8988T (cell line): Measurements from ENCODE around the gene ATP2A2.
"Not testable (repeated sequence)": the region's sequence is repeated elsewhere in the genome, so short reads cannot be mapped to it uniquely, and the experiment has no call there.

Experiments used
- DNase-seq: peaks from one replicate; pipeline ENCODE4 v3.0.0; 2011

ATP2A2 gene

DNA sequence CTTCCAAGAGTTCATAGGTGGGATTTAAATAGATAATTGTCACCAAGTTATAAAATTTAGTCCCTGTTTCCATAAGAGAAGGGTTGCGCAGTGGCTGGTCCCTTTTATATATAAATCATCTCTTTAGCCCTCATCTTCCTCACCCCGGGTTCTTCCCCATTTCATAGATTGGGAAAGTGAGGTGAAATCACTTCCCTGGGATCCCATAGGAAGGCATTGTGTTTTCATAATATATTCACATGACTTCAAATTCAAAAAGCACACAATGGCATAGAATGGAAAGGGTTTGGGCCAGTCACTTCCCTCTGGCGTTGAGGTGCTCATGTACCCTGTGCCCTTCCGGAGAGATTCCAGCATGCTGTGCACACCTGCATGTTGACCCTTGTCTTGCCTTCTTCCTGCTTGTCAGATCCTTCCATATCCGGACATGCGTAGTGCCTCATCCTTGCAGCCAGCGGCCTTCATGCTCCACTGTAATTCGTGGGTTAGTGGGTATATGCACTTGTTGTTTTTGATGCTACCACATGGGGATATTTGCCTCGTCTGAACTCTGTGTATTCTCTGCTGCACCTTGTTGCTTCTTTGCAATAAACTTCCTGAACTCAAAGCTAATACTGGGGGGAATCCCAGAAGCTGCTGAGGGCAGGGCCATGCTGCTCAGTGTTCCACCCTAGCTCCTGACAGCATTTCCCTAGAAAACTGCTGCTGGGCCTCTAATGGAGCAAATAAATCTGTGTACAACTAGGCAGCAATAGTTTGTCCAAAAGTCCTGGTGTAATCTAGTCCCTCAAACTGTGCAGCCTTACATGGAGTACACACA, 62.9 kb downstream of the ATP2A2 start:
- DNase-seq, result no peak

DNA sequence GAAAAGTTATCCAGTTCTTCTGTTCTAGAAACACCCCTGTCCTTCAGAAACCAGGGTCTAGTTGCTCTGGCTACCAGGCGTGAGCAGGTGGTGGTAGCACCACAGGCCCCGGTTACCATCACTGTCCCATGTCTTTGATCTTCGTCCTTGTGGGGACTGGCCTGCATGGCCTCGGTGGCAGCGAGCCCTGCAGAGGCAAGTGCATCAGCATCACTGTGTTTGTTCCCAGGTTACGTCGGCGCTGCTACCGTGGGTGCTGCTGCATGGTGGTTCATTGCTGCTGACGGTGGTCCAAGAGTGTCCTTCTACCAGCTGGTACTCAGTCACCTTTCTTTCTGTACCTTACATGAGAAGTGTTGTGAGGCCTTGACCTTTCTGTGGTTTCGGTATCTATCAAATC, 63.6 kb downstream of the ATP2A2 start:
- DNase-seq, result no peak

- DNase-seq, result no peak
Measured at GRCh38 chr12:110345176-110345661, 64.2 kb downstream of the ATP2A2 start.

GRCh38 chr12:110345963-110346362, 64.9 kb downstream of the ATP2A2 start:
- no peak for DNase-seq

DNA sequence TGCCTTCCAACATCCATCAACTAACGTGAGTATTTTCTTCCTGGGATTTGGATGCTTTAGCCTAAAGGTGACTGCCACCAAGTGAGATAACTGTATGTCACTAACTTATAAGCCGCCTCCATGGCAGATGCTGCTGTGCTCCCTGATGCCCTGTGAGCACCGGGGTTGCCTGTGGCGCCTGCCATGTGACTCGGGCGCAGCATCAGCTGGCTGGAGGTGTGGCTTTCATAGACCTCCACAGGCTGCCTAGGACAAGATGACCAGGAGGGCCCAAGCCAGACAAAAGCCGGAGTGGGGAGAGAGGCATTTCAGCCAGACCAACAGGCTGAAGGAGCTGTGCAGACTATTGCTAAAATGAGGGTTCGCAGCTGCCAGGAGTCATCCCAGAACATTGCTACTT, 66.7 kb downstream of the ATP2A2 start:
- no peak for DNase-seq

GRCh38 chr12:110348431-110349059, 67.5 kb downstream of the ATP2A2 start:
- DNase-seq, result no peak

GRCh38 chr12:110349096-110349495, 68.0 kb downstream of the ATP2A2 start:
- DNase-seq, result no peak

DNA sequence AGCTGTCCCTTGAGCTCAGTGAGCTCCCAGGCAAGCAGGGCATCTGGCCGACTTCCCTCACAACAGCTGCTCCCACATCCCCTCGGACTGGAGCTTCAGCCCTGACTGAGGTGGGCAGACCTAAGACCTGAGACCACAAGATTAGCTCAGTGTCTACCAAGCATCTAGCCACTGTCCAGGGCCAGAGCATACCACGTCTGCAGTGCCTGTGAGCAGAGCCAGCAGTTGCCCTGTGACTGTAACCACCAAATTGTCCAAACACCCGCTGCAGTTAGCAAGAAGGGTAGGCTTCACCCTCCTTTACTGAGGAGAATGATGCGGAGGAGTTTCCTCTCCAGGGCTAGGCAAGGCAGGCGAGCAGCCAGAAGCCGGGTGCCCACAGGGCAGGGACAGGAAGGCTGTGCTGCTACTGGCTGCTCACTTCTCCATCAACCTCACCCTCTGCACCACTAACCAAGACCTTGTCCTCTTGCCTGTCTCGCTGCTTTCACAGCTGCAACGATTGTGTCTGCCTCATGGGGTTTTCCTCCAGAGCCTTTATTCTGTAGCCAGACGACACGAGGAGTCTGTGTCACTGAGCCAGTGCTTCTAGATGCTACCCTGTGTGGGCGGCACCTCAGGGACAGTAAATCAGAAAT, 68.6 kb downstream of the ATP2A2 start:
- no peak for DNase-seq

- DNase-seq, result no peak
Measured at GRCh38 chr12:110351119-110351518, 70.1 kb downstream of the ATP2A2 start.

DNA sequence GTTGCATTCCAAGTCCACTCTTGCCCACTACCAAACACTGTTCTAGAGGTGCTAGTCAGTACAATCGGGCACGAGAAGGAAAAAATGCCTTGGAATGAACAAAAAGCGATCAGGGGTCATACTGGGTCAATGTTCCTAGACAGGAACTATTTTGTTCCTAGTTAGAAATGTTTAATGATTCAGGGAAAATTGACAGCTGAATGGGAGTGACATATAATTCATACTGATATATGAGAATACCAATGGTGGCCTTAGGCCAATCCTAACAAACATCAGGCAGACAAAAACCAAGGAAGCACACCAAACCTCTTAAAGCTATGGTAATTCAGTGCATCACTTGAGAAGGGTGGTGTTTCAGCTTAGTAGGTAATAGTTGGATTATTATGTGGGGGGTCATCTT, 71.4 kb downstream of the ATP2A2 start:
- DNase-seq, result no peak

- no peak for DNase-seq
Measured at GRCh38 chr12:110353211-110353965, 72.3 kb downstream of the ATP2A2 start.

- no peak for DNase-seq
Measured at GRCh38 chr12:110354172-110354780, 73.2 kb downstream of the ATP2A2 start.

DNA sequence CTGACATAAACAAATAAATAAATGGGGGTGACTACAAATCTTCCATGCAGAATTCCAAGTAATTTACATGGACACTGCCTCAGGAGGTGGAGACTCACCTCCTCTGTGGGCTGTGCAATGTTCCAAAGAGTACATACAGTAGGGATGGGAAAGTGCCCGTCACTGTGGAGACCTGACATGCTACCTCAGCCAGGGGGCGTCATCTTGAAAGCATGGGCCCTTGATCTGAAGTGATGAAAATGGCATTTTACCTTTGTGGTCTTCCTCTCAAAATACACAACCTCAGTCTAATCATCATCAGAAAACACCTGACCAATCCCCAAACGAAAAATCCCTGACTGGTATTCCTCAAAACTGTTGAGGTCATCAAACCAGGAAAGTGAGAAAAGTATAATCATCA, 74.0 kb downstream of the ATP2A2 start:
- peak; percentile 53 for DNase-seq

- DNase-seq, result not testable (repeated sequence)
Measured at GRCh38 chr12:110358384-110359097, 77.5 kb downstream of the ATP2A2 start.

DNA sequence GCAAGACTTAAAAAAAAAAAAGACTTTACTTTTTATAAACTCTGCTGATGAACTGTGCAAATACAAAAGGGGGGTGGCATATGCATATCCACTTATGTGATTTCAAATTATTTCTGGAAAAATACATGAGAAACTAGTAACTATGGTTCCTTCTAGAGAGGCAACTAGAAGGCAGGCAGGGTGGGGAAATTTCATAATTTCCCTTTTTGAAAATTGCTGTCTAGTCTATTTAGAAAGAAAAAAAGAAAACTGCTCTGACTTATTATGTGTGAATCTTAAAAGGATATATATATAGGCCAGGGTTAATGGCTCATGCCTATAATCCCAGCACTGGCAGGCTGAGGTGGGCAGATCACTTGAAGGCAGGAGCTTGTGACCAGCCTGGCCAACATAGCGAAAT, 80.2 kb downstream of the ATP2A2 start:
- DNase-seq, result no peak

- no peak for DNase-seq
Measured at GRCh38 chr12:110365489-110366320, 84.7 kb downstream of the ATP2A2 start.

GRCh38 chr12:110366321-110367142, 85.5 kb downstream of the ATP2A2 start:
- DNase-seq, result no peak

GRCh38 chr12:110367181-110367864, 86.3 kb downstream of the ATP2A2 start:
- DNase-seq, result no peak

DNA sequence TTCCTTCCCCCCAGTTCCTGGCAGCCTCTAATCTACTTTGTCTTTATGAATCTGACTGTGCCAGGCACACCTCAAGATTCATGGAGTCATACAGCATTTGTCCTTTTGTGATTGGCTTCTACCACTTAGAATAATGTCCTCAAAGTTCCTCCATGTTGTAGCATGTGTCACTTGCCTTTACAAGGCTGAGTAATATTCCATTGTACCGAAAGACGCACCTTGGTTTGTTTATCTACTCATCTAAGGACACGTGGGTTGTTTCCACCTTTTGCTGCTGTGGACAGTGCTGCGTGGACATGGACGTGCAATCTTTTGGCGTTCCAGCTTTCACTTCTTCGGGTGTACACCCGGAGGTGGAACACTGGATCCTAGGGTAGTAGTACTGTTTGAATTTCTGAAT, 88.9 kb downstream of the ATP2A2 start:
- no peak for DNase-seq
